H1 (cell line): ENCODE data around the gene GSTA2. TPM values are rescaled to one million over a fixed set of nuclear protein-coding genes. Genes with fewer than 3 reads are reported as not detected.
"Not testable (repeated sequence)": the region's sequence is repeated elsewhere in the genome, so short reads cannot be mapped to it uniquely, and the experiment has no call there.

Experiments
- CTCF ChIA-PET: fragments of 300-600 bp; sonication (Branson Sonifier 250); formaldehyde crosslinking; loops from one replicate; lab custom pipeline; 2021; ENCODE audit not compliant: partially characterized antibody; lab: Charles Lee
- POLR2A ChIA-PET: fragments of 300-600 bp; sonication (Branson Sonifier 250); formaldehyde crosslinking; loops from one replicate; lab custom pipeline; 2021; ENCODE audit warnings: inconsistent platforms; ENCODE audit not compliant: partially characterized antibody; lab: Charles Lee
- DNase-seq, 2 experiments: peaks; one replicate each; pipeline versions ENCODE4 v3.0.0 to v3.0.0-alpha.2; 2010 to 2022; ENCODE audit warnings: low spot score in 2 of 2, low read depth in 1 of 2, mixed read lengths in 1 of 2
- FAIRE-seq: peaks from 2 replicates; lab custom pipeline; 2011; peaks lifted over from hg19 to GRCh38; lab: Jason Lieb, UNC
- H2AFZ ChIP-seq: 2 replicates; pipeline ENCODE4 v1.8.1; 2012; ENCODE audit warnings: low read length, inconsistent platforms
- H2AK5ac ChIP-seq: 2 replicates; pipeline ENCODE4 v1.6.1; 2013; ENCODE audit warnings: low read depth, low read length
- H2BK120ac ChIP-seq: replicated peaks from 2 replicates; pipeline ENCODE3; 2013; ENCODE audit warnings: low read depth, low read length, inconsistent platforms
- H2BK12ac ChIP-seq: 2 replicates; pipeline ENCODE4 v1.6.1; 2013; ENCODE audit warnings: low read depth, low read length
- H2BK15ac ChIP-seq: 2 replicates; pipeline ENCODE4 v1.6.1; 2013; ENCODE audit warnings: low read length
- H2BK20ac ChIP-seq: 2 replicates; pipeline ENCODE4 v1.6.1; 2013; ENCODE audit warnings: low read length
- H2BK5ac ChIP-seq: 2 replicates; pipeline ENCODE4 v1.6.1; 2013; ENCODE audit warnings: low read depth, low read length
- H3K14ac ChIP-seq: 2 replicates; pipeline ENCODE4 v1.6.1; 2013; ENCODE audit warnings: inconsistent platforms; ENCODE audit not compliant: insufficient read length
- H3K18ac ChIP-seq: 2 replicates; pipeline ENCODE4 v1.6.1; 2013; ENCODE audit warnings: low read length; ENCODE audit errors: extremely low read depth
- H3K23ac ChIP-seq: 2 replicates; pipeline ENCODE4 v1.6.1; 2013; ENCODE audit warnings: inconsistent platforms; ENCODE audit not compliant: insufficient read length
- H3K23me2 ChIP-seq: 2 replicates; pipeline ENCODE4 v1.6.1; 2013; ENCODE audit warnings: low read depth, low read length
- H3K27ac ChIP-seq: 2 replicates; pipeline ENCODE4 v1.6.1; 2011; ENCODE audit warnings: low read depth, low read length, inconsistent platforms
- H3K27me3 ChIP-seq, 4 experiments: replicated peaks in 1 of 4; 1 replicate in 1 of 4; 2 replicates in 3 of 4; pipeline versions ENCODE4 v1.6.1 to v1.8.1; 2011 to 2013; ENCODE audit warnings: low read length in 3 of 4, mild to moderate bottlenecking in 3 of 4, inconsistent platforms in 2 of 4, mixed read lengths in 2 of 4, moderate library complexity in 1 of 4; ENCODE audit not compliant: control insufficient read depth in 3 of 4, insufficient read depth in 3 of 4; ENCODE audit errors: extremely low read depth in 1 of 4
- H3K36me3 ChIP-seq, 4 experiments: 2 replicates each; pipeline versions ENCODE4 v1.6.1 to v1.8.1; 2011 to 2013; ENCODE audit warnings: mild to moderate bottlenecking in 4 of 4, low read length in 3 of 4, moderate library complexity in 2 of 4, control low read depth in 1 of 4, inconsistent platforms in 1 of 4; ENCODE audit not compliant: insufficient read depth in 4 of 4, control insufficient read depth in 2 of 4
- H3K4ac ChIP-seq: replicated peaks from 2 replicates; pipeline ENCODE3; 2013; ENCODE audit warnings: low read length, low read depth, mixed read lengths, inconsistent platforms; ENCODE audit not compliant: insufficient read length
- H3K4me1 ChIP-seq, 4 experiments: replicated peaks in 1 of 4; 1 replicate in 1 of 4; 2 replicates in 3 of 4; pipeline versions ENCODE4 v1.6.1 to v1.8.1; 2011 to 2013; ENCODE audit warnings: low read length in 3 of 4, inconsistent platforms in 2 of 4, mixed read lengths in 1 of 4; ENCODE audit not compliant: insufficient read depth in 4 of 4, control insufficient read depth in 3 of 4
- H3K4me2 ChIP-seq, 2 experiments: 2 replicates each; pipeline versions ENCODE4 v1.6.1 to v1.8.1; 2011 to 2013; ENCODE audit warnings: low read depth in 2 of 2, low read length in 2 of 2, control low read depth in 1 of 2, inconsistent platforms in 1 of 2, mild to moderate bottlenecking in 1 of 2; ENCODE audit not compliant: insufficient read depth in 1 of 2
- H3K4me3 ChIP-seq, 4 experiments: fragments of 200-600, 300-600 bp in 1 of 4; sonication (generic), shearing (Covaris generic), sonication (Bioruptor Twin) in 1 of 4; 2 replicates each; pipeline versions ENCODE4 v1.5.1 to v1.8.1; 2011 to 2016; ENCODE audit warnings: low read length in 4 of 4, low read depth in 3 of 4, control low read depth in 2 of 4, inconsistent platforms in 2 of 4, mild to moderate bottlenecking in 2 of 4, mixed read lengths in 1 of 4, moderate library complexity in 1 of 4; ENCODE audit not compliant: insufficient read depth in 2 of 4; ENCODE audit errors: extremely low read depth in 1 of 4
- H3K56ac ChIP-seq: replicated peaks from 2 replicates; pipeline ENCODE3; 2013; ENCODE audit warnings: low read depth, mild to moderate bottlenecking, mixed read lengths, low read length, inconsistent platforms; ENCODE audit not compliant: insufficient read length
- H3K79me1 ChIP-seq: 2 replicates; pipeline ENCODE4 v1.6.1; 2013; ENCODE audit warnings: low read depth, low read length, control low read depth
- H3K79me2 ChIP-seq, 2 experiments: 2 replicates each; pipeline versions ENCODE4 v1.6.1 to v1.8.1; 2012 to 2013; ENCODE audit warnings: low read length in 2 of 2, mild to moderate bottlenecking in 2 of 2, inconsistent platforms in 1 of 2; ENCODE audit not compliant: insufficient read depth in 2 of 2, control insufficient read depth in 1 of 2
- H3K9ac ChIP-seq, 4 experiments: replicated peaks in 1 of 4; 1 replicate in 1 of 4; 2 replicates in 3 of 4; pipeline versions ENCODE4 v1.6.1 to v1.8.1; 2011 to 2013; ENCODE audit warnings: low read depth in 3 of 4, low read length in 3 of 4, control low read depth in 2 of 4, mild to moderate bottlenecking in 2 of 4, moderate library complexity in 2 of 4, inconsistent platforms in 1 of 4; ENCODE audit errors: extremely low read depth in 1 of 4
- H3K9me3 ChIP-seq, 2 experiments: 2 replicates each; pipeline versions ENCODE4 v1.6.1 to v1.8.1; 2012 to 2013; ENCODE audit warnings: mild to moderate bottlenecking in 2 of 2, moderate library complexity in 2 of 2, control low read depth in 1 of 2, inconsistent platforms in 1 of 2, low read depth in 1 of 2, low read length in 1 of 2, mixed read lengths in 1 of 2; ENCODE audit not compliant: insufficient read depth in 2 of 2
- H4K20me1 ChIP-seq, 2 experiments: replicated peaks in 1 of 2; 2 replicates each; pipeline versions ENCODE3 to v1.8.1; 2011 to 2013; ENCODE audit warnings: inconsistent platforms in 2 of 2, low read length in 2 of 2, mild to moderate bottlenecking in 1 of 2; ENCODE audit not compliant: insufficient read depth in 2 of 2, control insufficient read depth in 1 of 2
- H4K5ac ChIP-seq: 2 replicates; pipeline ENCODE4 v1.6.1; 2013; ENCODE audit warnings: low read length, low read depth, mixed read lengths, inconsistent platforms; ENCODE audit not compliant: insufficient read length
- H4K8ac ChIP-seq: 2 replicates; pipeline ENCODE4 v1.8.0; 2013; ENCODE audit warnings: mild to moderate bottlenecking, moderate library complexity, low read length, inconsistent platforms; ENCODE audit not compliant: insufficient read depth; ENCODE audit errors: extremely low read depth
- H4K91ac ChIP-seq: replicated peaks from 2 replicates; pipeline ENCODE3; 2013; ENCODE audit warnings: low read length, mixed read lengths, inconsistent platforms; ENCODE audit not compliant: insufficient read length
- WGBS, 2 experiments: shearing (Covaris generic) in 1 of 2; methylation state at CpG; one replicate each; pipeline versions ENCODE4 v1.1.6 to v1.1.7; 2013 to 2015; ENCODE audit warnings: low lambda C conversion rate in 2 of 2, mixed read lengths in 2 of 2, inconsistent platforms in 1 of 2, low coverage in 1 of 2, missing lambda C conversion rate in 1 of 2; ENCODE audit not compliant: insufficient replicate concordance in 2 of 2, insufficient coverage in 1 of 2, insufficient read length in 1 of 2; ENCODE audit errors: extremely low coverage in 1 of 2, missing lambda C conversion rate in 1 of 2; 5-methylcytosine and 5-hydroxymethylcytosine counted together
- polyA plus RNA-seq, 7 experiments: library from polyadenylated mRNA; depleted of rRNA in 3 of 7; stranded (reverse) in 5 of 7; unstranded in 2 of 7; fragments of >200 nt in 5 of 7; fragments of 200-250 nt in 2 of 7; gene quantifications; 1 replicate in 5 of 7; 2 replicates in 1 of 7; 4 replicates in 1 of 7; pipeline versions ENCODE4 v1.2.1 to v1.2.3, GENCODE V29; 2011 to 2013; ENCODE audit warnings: missing spikeins in 2 of 7, mixed read lengths in 2 of 7
- total RNA-seq: library from RNA; stranded (reverse); fragmentation: NEBNext Ultra II Directional; extraction: Animal tissue kit (Norgen Biotek cat#: 25700); gene quantifications from 2 replicates; pipeline ENCODE4 v1.2.1, GENCODE V29; 2021

GSTA2 gene
- total and polyA plus RNA-seq, 2 of the 8 experiments (the other 6 are each of a cell fraction or from before 2014, with no cell fraction given), result 0.05 TPM; not detected in 1

GRCh38 chr6:52809777-52810176 is 46.5 kb upstream of the GSTA2 start:
- CTCF ChIA-PET, result interaction anchor here (0.6 to 1.0 kb wide), 2 partner anchors 95 to 146 kb away, joined by 4 read pairs; no protein-coding TSS in a partner anchor
- H4K5ac ChIP-seq, POLR2A ChIA-PET, H3K4me3 ChIP-seq, H3K56ac ChIP-seq, H2AK5ac ChIP-seq, H2BK12ac ChIP-seq, H3K27ac ChIP-seq, H4K8ac ChIP-seq, H3K27me3 ChIP-seq, H2BK20ac ChIP-seq, H2BK120ac ChIP-seq, H3K79me2 ChIP-seq, H2AFZ ChIP-seq, H3K14ac ChIP-seq, H3K23me2 ChIP-seq, H3K4ac ChIP-seq, H2BK5ac ChIP-seq, H2BK15ac ChIP-seq, H3K18ac ChIP-seq, H4K20me1 ChIP-seq, H3K4me2 ChIP-seq, H3K9ac ChIP-seq, DNase-seq, H3K36me3 ChIP-seq, H3K9me3 ChIP-seq, FAIRE-seq, H3K23ac ChIP-seq, H3K79me1 ChIP-seq, H3K4me1 ChIP-seq, H4K91ac ChIP-seq: not testable (repeated sequence)
- 79% methylated on average over 4 of the region's 4 CpGs; no CpG with 5 or more reads in 1 of the 2 experiments for WGBS, 2 experiments
